PC-9 (cell line): ENCODE measurements around the gene GALNT1. TPM values are rescaled to one million over a fixed set of nuclear protein-coding genes. Genes with fewer than 3 reads are reported as not detected.
"Not testable (repeated sequence)": the region's sequence is repeated elsewhere in the genome, so short reads cannot be mapped to it uniquely, and the experiment has no call there.

ENCODE experiments used
- BruUV-seq: library from RNA; stranded (reverse); fragments of 400-500 nt; replicated peaks from 2 replicates; lab custom pipeline; 2021; lab: Mats Ljungman, UMichigan
- CTCF ChIA-PET: fragments of 300-600 bp; sonication (Branson Sonifier 250); formaldehyde crosslinking; loops from one replicate; lab custom pipeline; 2022; ENCODE audit warnings: antibody characterized with exemption; lab: Charles Lee
- POLR2A ChIA-PET: fragments of 300-600 bp; sonication (Branson Sonifier 250); formaldehyde crosslinking; loops from one replicate; lab custom pipeline; 2022; ENCODE audit warnings: antibody characterized with exemption; ENCODE audit not compliant: unreplicated experiment; lab: Charles Lee
- DNase-seq, 2 experiments: peaks; one replicate each; pipeline versions ENCODE4 v3.0.0 to v3.0.0-alpha.2; 2015 to 2022; ENCODE audit warnings: mixed read lengths in 1 of 2
- H2AFZ ChIP-seq: fragments of 200-600 bp; sonication (generic); 2 replicates; pipeline ENCODE4 v1.8.1; 2017; ENCODE audit warnings: antibody characterized with exemption
- H3F3A ChIP-seq: fragments of 200-600 bp; sonication (generic); 2 replicates; pipeline ENCODE4 v1.8.1; 2017; ENCODE audit warnings: antibody characterized with exemption, mild to moderate bottlenecking, low read depth; ENCODE audit not compliant: insufficient read depth
- H3K27ac ChIP-seq: fragments of 200-600 bp; sonication (generic); 2 replicates; pipeline ENCODE4 v1.6.1; 2016; ENCODE audit warnings: mixed run types
- H3K27me3 ChIP-seq: fragments of 200-600 bp; sonication (generic); 2 replicates; pipeline ENCODE4 v1.6.1; 2016; ENCODE audit warnings: low read depth, mixed run types; ENCODE audit not compliant: insufficient read depth
- H3K36me3 ChIP-seq: fragments of 200-600 bp; sonication (generic); 2 replicates; pipeline ENCODE4 v1.6.1; 2016; ENCODE audit warnings: low read depth, mixed run types
- H3K4me1 ChIP-seq: fragments of 200-600 bp; sonication (generic); replicated peaks from 2 replicates; pipeline ENCODE4 v1.6.1; 2016; ENCODE audit warnings: mixed run types; ENCODE audit not compliant: insufficient read depth
- H3K4me2 ChIP-seq: fragments of 200-600 bp; sonication (generic); 2 replicates; pipeline ENCODE4 v1.6.1; 2017; ENCODE audit warnings: mixed run types
- H3K4me3 ChIP-seq: fragments of 200-600 bp; sonication (generic); 2 replicates; pipeline ENCODE4 v1.6.1; 2016; ENCODE audit warnings: mixed run types
- H3K79me2 ChIP-seq: fragments of 200-600 bp; sonication (generic); 2 replicates; pipeline ENCODE4 v1.6.1; 2017; ENCODE audit warnings: low read depth, mixed run types
- H3K9me2 ChIP-seq: fragments of 200-600 bp; sonication (generic); 2 replicates; pipeline ENCODE4 v1.8.1; 2017; ENCODE audit warnings: mild to moderate bottlenecking; ENCODE audit not compliant: insufficient read depth
- H3K9me3 ChIP-seq: fragments of 200-600 bp; sonication (generic); 2 replicates; pipeline ENCODE4 v1.8.1; 2016; ENCODE audit warnings: low read depth; ENCODE audit not compliant: insufficient read depth
- H4K20me1 ChIP-seq: fragments of 200-600 bp; sonication (generic); 2 replicates; pipeline ENCODE4 v1.8.1; 2017; ENCODE audit not compliant: insufficient read depth
- EZH2 ChIP-seq: fragments of 200-600 bp; sonication (generic); IDR thresholded peaks from 2 replicates; pipeline ENCODE4 v1.8.0; 2017; ENCODE audit warnings: antibody characterized with exemption, low read depth
- intact Hi-C: fragments of 100-400 bp; cut with micrococcal nuclease; formaldehyde crosslinking; loops from one replicate; pipeline ENCODE4 v1.10.0; 2022; ENCODE audit not compliant: unreplicated experiment
- total RNA-seq: library from RNA; stranded (reverse); gene quantifications from 2 replicates; pipeline ENCODE4 v1.2.3, GENCODE V29; 2021
- TF ChIP-seq, protein P1 (sequence below): fragments of 200-600 bp; sonication (generic); conservative IDR thresholded peaks from 2 replicates; pipeline ENCODE4 v1.6.1; 2017; ENCODE audit warnings: mixed run types, antibody characterized with exemption, mild to moderate bottlenecking, moderate library complexity

The GALNT1 gene
- total RNA-seq, 1 experiment from 2014 or later: 88.9 TPM

DNA sequence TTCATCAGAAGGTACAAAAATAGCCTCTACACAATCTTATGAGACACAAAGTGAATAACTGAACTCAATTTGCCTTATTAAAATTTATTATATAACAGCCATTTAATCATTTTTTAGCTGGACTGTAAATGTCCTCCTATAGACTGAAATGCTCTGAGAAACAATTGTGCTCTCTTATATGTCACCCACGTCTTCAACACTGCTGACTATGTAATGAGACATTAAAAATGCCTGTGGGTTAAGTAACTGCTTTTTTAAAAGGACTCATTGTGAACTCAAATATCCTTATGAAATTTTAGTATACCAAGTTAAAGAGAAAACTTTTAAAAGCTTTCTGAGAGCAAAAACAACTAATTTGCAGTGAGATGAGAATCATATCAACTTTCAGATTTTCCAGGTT lies 10.4 kb upstream of the GALNT1 start:
- POLR2A ChIA-PET: no interaction called here
- no TSS peak for BruUV-seq
- H4K20me1 ChIP-seq: no peaks in the 10 kb centered on the region
- CTCF ChIA-PET: no interaction called here
- no peaks in the 10 kb centered on the region for H3K9me3 ChIP-seq
- no peak overlapping the region for H3K4me3 ChIP-seq
- H3K27me3 ChIP-seq: no peaks in the 10 kb centered on the region
- no peaks in the 10 kb centered on the region for H3K9me2 ChIP-seq
- no peaks in the 10 kb centered on the region for H3K79me2 ChIP-seq
- no peaks in the 10 kb centered on the region for H3K36me3 ChIP-seq
- H2AFZ ChIP-seq: no peak overlapping the region
- no peak for DNase-seq
- intact Hi-C loops: no loop called here
- H3K4me1 ChIP-seq: no peaks in the 10 kb centered on the region
- no peak overlapping the region for H3K27ac ChIP-seq
- H3K4me2 ChIP-seq: no peak overlapping the region
- TF ChIP-seq, protein P1, sequence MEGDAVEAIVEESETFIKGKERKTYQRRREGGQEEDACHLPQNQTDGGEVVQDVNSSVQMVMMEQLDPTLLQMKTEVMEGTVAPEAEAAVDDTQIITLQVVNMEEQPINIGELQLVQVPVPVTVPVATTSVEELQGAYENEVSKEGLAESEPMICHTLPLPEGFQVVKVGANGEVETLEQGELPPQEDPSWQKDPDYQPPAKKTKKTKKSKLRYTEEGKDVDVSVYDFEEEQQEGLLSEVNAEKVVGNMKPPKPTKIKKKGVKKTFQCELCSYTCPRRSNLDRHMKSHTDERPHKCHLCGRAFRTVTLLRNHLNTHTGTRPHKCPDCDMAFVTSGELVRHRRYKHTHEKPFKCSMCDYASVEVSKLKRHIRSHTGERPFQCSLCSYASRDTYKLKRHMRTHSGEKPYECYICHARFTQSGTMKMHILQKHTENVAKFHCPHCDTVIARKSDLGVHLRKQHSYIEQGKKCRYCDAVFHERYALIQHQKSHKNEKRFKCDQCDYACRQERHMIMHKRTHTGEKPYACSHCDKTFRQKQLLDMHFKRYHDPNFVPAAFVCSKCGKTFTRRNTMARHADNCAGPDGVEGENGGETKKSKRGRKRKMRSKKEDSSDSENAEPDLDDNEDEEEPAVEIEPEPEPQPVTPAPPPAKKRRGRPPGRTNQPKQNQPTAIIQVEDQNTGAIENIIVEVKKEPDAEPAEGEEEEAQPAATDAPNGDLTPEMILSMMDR: no peak
- no peak for TF ChIP-seq EZH2
- H3F3A ChIP-seq: no peaks in the 10 kb centered on the region

DNA sequence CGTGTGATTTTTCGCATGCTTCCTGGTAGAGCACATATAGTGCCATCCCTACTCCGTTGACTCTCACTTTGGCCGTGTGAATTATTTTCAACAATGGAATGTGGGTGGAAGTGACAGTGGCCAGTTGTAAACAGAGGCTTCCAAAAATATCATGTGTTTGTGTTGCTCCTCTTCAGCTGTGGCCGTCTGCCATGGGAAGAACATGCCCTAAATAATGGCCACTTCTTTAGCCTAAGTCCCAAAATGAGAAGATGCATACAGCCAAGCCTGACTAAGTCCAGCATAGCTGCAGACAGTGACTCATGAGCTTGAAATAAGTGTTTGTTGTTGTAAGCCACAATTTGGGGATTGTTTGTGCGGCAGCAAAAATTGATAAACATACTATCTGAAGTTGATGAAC lies 8.9 kb upstream of the GALNT1 start:
- H3K9me2 ChIP-seq: no peaks in the 10 kb centered on the region
- no peak overlapping the region for H2AFZ ChIP-seq
- H3F3A ChIP-seq: no peaks in the 10 kb centered on the region
- TF ChIP-seq, protein P1: no peak
- no peak for TF ChIP-seq EZH2
- no peaks in the 10 kb centered on the region for H3K27me3 ChIP-seq
- POLR2A ChIA-PET: no interaction called here
- no peak overlapping the region for H3K4me3 ChIP-seq
- H3K4me1 ChIP-seq: no peaks in the 10 kb centered on the region
- H3K36me3 ChIP-seq: no peaks in the 10 kb centered on the region
- H3K4me2 ChIP-seq: no peak overlapping the region
- no peaks in the 10 kb centered on the region for H3K79me2 ChIP-seq
- no peaks in the 10 kb centered on the region for H3K9me3 ChIP-seq
- CTCF ChIA-PET: no interaction called here
- BruUV-seq: no TSS peak
- H4K20me1 ChIP-seq: no peaks in the 10 kb centered on the region
- no peak for DNase-seq
- no peak overlapping the region for H3K27ac ChIP-seq
- intact Hi-C loops: no loop called here

DNA sequence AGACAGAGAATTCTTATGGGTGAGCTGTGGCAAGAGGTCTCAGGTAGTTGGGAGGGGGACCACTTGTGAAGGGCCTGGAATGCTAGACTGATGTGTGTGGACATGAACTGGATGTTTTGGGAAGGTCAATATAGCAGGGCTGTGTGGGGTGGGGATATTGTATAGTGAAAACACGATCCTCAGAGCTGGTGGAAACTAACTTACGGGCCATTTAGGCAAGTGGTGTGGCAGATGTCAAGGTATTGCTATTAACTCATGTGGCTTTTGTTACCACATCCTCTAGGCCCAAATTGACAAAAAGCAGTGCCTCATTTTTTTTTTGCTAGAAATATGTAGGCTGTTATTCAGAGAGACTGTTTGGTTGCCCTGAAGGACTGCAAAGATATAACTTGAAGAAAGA lies 8.0 kb upstream of the GALNT1 start:
- H3K79me2 ChIP-seq: no peaks in the 10 kb centered on the region
- H3K4me2 ChIP-seq: no peak overlapping the region
- no peaks in the 10 kb centered on the region for H4K20me1 ChIP-seq
- intact Hi-C loops: no loop called here
- H2AFZ ChIP-seq: no peak overlapping the region
- H3K9me2 ChIP-seq: no peaks in the 10 kb centered on the region
- no peaks in the 10 kb centered on the region for H3F3A ChIP-seq
- no peak for TF ChIP-seq EZH2
- TF ChIP-seq, protein P1: no peak
- no TSS peak for BruUV-seq
- DNase-seq: no peak
- CTCF ChIA-PET: no interaction called here
- H3K27ac ChIP-seq: no peak overlapping the region
- H3K4me1 ChIP-seq: no peaks in the 10 kb centered on the region
- no peaks in the 10 kb centered on the region for H3K27me3 ChIP-seq
- H3K36me3 ChIP-seq: no peaks in the 10 kb centered on the region
- H3K9me3 ChIP-seq: no peaks in the 10 kb centered on the region
- POLR2A ChIA-PET: no interaction called here
- H3K4me3 ChIP-seq: no peak overlapping the region

DNA sequence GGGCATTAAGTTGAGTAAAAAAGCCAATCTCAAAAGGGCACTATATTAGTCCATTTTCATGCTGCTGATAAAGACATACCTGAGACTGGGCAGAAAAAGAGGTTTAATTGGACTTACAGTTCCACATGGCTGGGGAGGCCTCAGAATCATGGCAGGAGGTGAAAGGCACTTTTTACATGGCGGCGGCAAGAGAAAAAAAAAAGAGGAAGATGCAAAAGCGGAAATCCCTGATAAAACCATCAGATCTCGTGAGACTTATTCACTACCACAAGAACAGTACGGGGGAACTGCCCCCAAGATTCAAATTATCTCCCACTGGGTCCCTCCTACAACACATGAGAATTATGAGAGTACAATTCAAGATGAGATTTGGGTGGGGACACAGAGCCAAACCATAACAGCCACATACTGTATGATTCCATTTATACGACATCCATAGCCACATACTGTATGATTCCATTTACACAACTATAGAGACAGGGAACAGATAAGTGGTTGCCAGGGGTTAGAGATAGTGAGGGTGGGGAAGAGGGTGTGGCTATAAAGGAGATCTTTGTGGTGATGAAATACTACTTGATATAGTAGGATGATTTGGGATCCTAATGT lies 5.2 kb upstream of the GALNT1 start:
- H3K79me2 ChIP-seq, H3K27me3 ChIP-seq, POLR2A ChIA-PET, H3K9me2 ChIP-seq, H3K9me3 ChIP-seq, H3F3A ChIP-seq, H3K4me1 ChIP-seq, intact Hi-C loops, CTCF ChIA-PET, H3K36me3 ChIP-seq, H2AFZ ChIP-seq, H3K4me2 ChIP-seq, DNase-seq, H4K20me1 ChIP-seq, H3K27ac ChIP-seq, BruUV-seq, H3K4me3 ChIP-seq: not testable (repeated sequence)
